Liver (tissue), 1 donor: Measurements from ENCODE around the gene PXMP4.

ENCODE experiments used
- HNF4G ChIP-seq: IDR thresholded peaks from 2 replicates; pipeline ENCODE4 v1.6.1; 2016; ENCODE audit warnings: antibody characterized with exemption
- NR2F2 ChIP-seq: IDR thresholded peaks from 2 replicates; pipeline ENCODE4 v1.6.1; 2016; ENCODE audit warnings: antibody characterized with exemption
- donor health status: healthy.

DNA sequence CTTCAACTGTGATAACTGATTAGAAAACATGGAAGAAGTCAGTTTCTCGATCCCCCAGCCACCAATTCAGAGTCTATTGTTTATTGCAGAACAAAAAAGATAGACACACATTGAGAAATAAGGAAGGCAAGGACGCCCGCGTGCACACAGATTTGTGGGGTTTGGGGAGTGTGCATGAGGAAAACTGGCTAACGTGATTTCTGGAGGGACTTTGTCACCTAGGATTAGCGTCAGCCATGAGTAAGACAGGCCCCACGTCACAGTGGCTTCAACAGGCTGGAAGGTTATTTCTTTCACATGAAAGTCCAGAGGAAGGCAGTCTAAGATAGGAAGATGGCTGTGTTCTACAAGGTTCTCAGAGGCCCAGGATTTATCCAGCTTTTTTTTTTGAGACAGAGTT is 19.4 kb upstream of the PXMP4 start:
- no peak for TF ChIP-seq HNF4G
- TF ChIP-seq NR2F2, result no peak
